Measurements from ENCODE around the gene SMTN. TPM values are rescaled to one million over a fixed set of nuclear protein-coding genes. Genes with fewer than 3 reads are reported as not detected.

SMTN gene
- polyA plus RNA-seq, 1 of the 3 experiments (the other 2 are of a cell fraction): 30.4 TPM

GRCh38 chr22:31039393-31039792, 41.7 kb upstream of the SMTN start:
- ChIA-PET POLR2A (no interaction called here), CTCF (no interaction called here)
- H3K4me3 ChIP-seq (ENCODE audit: low read depth in 2 of 2, low read length in 1 of 2): no peak overlapping the region
- TF ChIP-seq, protein P1, sequence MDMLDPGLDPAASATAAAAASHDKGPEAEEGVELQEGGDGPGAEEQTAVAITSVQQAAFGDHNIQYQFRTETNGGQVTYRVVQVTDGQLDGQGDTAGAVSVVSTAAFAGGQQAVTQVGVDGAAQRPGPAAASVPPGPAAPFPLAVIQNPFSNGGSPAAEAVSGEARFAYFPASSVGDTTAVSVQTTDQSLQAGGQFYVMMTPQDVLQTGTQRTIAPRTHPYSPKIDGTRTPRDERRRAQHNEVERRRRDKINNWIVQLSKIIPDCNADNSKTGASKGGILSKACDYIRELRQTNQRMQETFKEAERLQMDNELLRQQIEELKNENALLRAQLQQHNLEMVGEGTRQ (IDR thresholded peaks at IDR 0.05; ENCODE audit: borderline replicate concordance, low read depth, low read length): no peak
- no peak for TF ChIP-seq FOXJ3 (CRISPR knock-in tag; IDR thresholded peaks at IDR 0.05)
- no peak for TF ChIP-seq SIN3A (IDR thresholded peaks at IDR 0.05; ENCODE audit: borderline replicate concordance, low read depth, low read length)
- TF ChIP-seq FOSL2 (IDR thresholded peaks at IDR 0.05; ENCODE audit: borderline replicate concordance, low read depth): no peak
- TF ChIP-seq CTCF (IDR thresholded peaks at IDR 0.05): no peak
- TF ChIP-seq MEF2A (IDR thresholded peaks at IDR 0.05; ENCODE audit: borderline replicate concordance, low read depth): no peak
- TF ChIP-seq EZH2phosphoT487 (IDR thresholded peaks at IDR 0.05; ENCODE audit: borderline replicate concordance, low read depth): no peak
- no peak for TF ChIP-seq IRF3 (IDR thresholded peaks at IDR 0.05; ENCODE audit: low read depth, low read length)
- no peak for TF ChIP-seq YY1 (IDR thresholded peaks at IDR 0.05; ENCODE audit: low read depth)
- TF ChIP-seq, protein P2, sequence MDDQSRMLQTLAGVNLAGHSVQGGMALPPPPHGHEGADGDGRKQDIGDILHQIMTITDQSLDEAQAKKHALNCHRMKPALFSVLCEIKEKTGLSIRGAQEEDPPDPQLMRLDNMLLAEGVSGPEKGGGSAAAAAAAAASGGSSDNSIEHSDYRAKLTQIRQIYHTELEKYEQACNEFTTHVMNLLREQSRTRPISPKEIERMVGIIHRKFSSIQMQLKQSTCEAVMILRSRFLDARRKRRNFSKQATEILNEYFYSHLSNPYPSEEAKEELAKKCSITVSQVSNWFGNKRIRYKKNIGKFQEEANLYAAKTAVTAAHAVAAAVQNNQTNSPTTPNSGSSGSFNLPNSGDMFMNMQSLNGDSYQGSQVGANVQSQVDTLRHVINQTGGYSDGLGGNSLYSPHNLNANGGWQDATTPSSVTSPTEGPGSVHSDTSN (IDR thresholded peaks at IDR 0.05): no peak
- TF ChIP-seq SMC3 (IDR thresholded peaks at IDR 0.05; ENCODE audit: low read depth, low read length): no peak
- no peak for TF ChIP-seq TEAD4 (IDR thresholded peaks at IDR 0.05; ENCODE audit: borderline replicate concordance, insufficient read depth)
- TF ChIP-seq FOXM1 (IDR thresholded peaks at IDR 0.05; ENCODE audit: low read depth): no peak
- TF ChIP-seq MXI1 (IDR thresholded peaks at IDR 0.05; ENCODE audit: low read depth, low read length): no peak
- no peak for TF ChIP-seq MAX (IDR thresholded peaks at IDR 0.05; ENCODE audit: low read depth)
- TF ChIP-seq, protein P3, sequence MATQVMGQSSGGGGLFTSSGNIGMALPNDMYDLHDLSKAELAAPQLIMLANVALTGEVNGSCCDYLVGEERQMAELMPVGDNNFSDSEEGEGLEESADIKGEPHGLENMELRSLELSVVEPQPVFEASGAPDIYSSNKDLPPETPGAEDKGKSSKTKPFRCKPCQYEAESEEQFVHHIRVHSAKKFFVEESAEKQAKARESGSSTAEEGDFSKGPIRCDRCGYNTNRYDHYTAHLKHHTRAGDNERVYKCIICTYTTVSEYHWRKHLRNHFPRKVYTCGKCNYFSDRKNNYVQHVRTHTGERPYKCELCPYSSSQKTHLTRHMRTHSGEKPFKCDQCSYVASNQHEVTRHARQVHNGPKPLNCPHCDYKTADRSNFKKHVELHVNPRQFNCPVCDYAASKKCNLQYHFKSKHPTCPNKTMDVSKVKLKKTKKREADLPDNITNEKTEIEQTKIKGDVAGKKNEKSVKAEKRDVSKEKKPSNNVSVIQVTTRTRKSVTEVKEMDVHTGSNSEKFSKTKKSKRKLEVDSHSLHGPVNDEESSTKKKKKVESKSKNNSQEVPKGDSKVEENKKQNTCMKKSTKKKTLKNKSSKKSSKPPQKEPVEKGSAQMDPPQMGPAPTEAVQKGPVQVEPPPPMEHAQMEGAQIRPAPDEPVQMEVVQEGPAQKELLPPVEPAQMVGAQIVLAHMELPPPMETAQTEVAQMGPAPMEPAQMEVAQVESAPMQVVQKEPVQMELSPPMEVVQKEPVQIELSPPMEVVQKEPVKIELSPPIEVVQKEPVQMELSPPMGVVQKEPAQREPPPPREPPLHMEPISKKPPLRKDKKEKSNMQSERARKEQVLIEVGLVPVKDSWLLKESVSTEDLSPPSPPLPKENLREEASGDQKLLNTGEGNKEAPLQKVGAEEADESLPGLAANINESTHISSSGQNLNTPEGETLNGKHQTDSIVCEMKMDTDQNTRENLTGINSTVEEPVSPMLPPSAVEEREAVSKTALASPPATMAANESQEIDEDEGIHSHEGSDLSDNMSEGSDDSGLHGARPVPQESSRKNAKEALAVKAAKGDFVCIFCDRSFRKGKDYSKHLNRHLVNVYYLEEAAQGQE (IDR thresholded peaks at IDR 0.05; ENCODE audit: low read depth, low read length): no peak
- no peak for TF ChIP-seq GATA2 (CRISPR knock-in tag; IDR thresholded peaks at IDR 0.05)
- no peak for TF ChIP-seq EP300 (IDR thresholded peaks at IDR 0.05; ENCODE audit: borderline replicate concordance in 1 of 2, low read depth in 1 of 2, low read length in 1 of 2)
- no peak for TF ChIP-seq TAF1 (IDR thresholded peaks at IDR 0.05; ENCODE audit: borderline replicate concordance, low read depth, low read length)
- H3K27me3 ChIP-seq (ENCODE audit: insufficient read depth): no peaks in the 10 kb centered on the region
- no peak overlapping the region for H3K27ac ChIP-seq (ENCODE audit: low read depth in 2 of 2, low read length in 1 of 2)
- no peak overlapping the region for H3K4me2 ChIP-seq
- no peaks in the 10 kb centered on the region for H3K79me2 ChIP-seq (ENCODE audit: insufficient read depth)
- H4K20me1 ChIP-seq (ENCODE audit: insufficient read depth): no peaks in the 10 kb centered on the region
- H3K9ac ChIP-seq: no peak overlapping the region
- no peaks in the 10 kb centered on the region for H3K36me3 ChIP-seq (replicated peaks in 1 of 2; ENCODE audit: control insufficient read depth in 1 of 2, insufficient read depth in 2 of 2, low read length in 1 of 2)
- H3K4me1 ChIP-seq (ENCODE audit: control insufficient read depth in 1 of 2, insufficient read depth in 2 of 2, low read depth in 1 of 2, low read length in 1 of 2): peaks cover 0 to 3% of the 10 kb centered on the region in 2 experiments; a peak in 1 of 4 replicates
- H2AFZ ChIP-seq (ENCODE audit: low read depth): no peak overlapping the region
- H3K9me2 ChIP-seq: no peaks in the 10 kb centered on the region
- no peak for DNase-seq
- H3F3A ChIP-seq (replicated peaks; ENCODE audit: insufficient read depth): no peaks in the 10 kb centered on the region
- H3K9me3 ChIP-seq: no peaks in the 10 kb centered on the region
- 60% methylated on average over 9 of the region's 9 CpGs for WGBS (ENCODE audit: low lambda C conversion rate)

Data from SK-N-SH (cell line).